Smooth muscle cell (in vitro differentiated cells): ENCODE data around the gene KRTAP2-4. TPM values are rescaled to one million over a fixed set of nuclear protein-coding genes. Genes with fewer than 3 reads are reported as not detected.

Experiments used
- DNase-seq: peaks from one replicate; lab custom pipeline; 2025; ENCODE audit not compliant: unreplicated experiment; lab: John Stamatoyannopoulos, UW
- H2AFZ ChIP-seq: fragments of 200-600 bp; sonication (generic); 2 replicates; pipeline ENCODE4 v1.6.0; 2016; ENCODE audit warnings: antibody characterized with exemption, low read depth, mild to moderate bottlenecking
- H3F3A ChIP-seq: fragments of 200-600 bp; sonication (generic); 2 replicates; pipeline ENCODE4 v1.6.0; 2017; ENCODE audit warnings: antibody characterized with exemption, low read depth
- H3K27ac ChIP-seq: fragments of 200-600 bp; sonication (generic); 2 replicates; pipeline ENCODE4 v1.5.1; 2016; ENCODE audit warnings: low read depth, mild to moderate bottlenecking
- H3K27me3 ChIP-seq: fragments of 200-600 bp; sonication (generic); 2 replicates; pipeline ENCODE4 v1.6.1; 2016; ENCODE audit warnings: low read depth, mild to moderate bottlenecking
- H3K36me3 ChIP-seq: fragments of 200-600 bp; sonication (generic); 2 replicates; pipeline ENCODE4 v1.5.1; 2016; ENCODE audit warnings: low read depth
- H3K4me1 ChIP-seq: fragments of 200-600 bp; sonication (generic); 2 replicates; pipeline ENCODE4 v1.5.1; 2016; ENCODE audit warnings: low read depth
- H3K4me2 ChIP-seq: fragments of 200-600 bp; sonication (generic); 2 replicates; pipeline ENCODE4 v1.6.0; 2016; ENCODE audit warnings: mild to moderate bottlenecking
- H3K4me3 ChIP-seq: fragments of 200-600 bp; sonication (generic); 2 replicates; pipeline ENCODE4 v1.5.1; 2016; ENCODE audit warnings: mild to moderate bottlenecking
- H3K79me2 ChIP-seq: fragments of 200-600 bp; sonication (generic); 2 replicates; pipeline ENCODE4 v1.6.0; 2016; ENCODE audit warnings: low read depth, mild to moderate bottlenecking
- H3K9ac ChIP-seq: fragments of 200-600 bp; sonication (generic); 2 replicates; pipeline ENCODE4 v1.6.0; 2016; ENCODE audit warnings: low read depth
- H3K9me3 ChIP-seq: fragments of 200-600 bp; sonication (generic); replicated peaks from 2 replicates; pipeline ENCODE4 v1.5.1; 2016; ENCODE audit warnings: low read depth
- H4K20me1 ChIP-seq: fragments of 200-600 bp; sonication (generic); 2 replicates; pipeline ENCODE4 v1.6.0; 2016; ENCODE audit warnings: low read depth
- WGBS: methylation state at CpG from one replicate; pipeline ENCODE4 v1.1.7; 2016; ENCODE audit warnings: low lambda C conversion rate; 5-methylcytosine and 5-hydroxymethylcytosine counted together
- polyA plus RNA-seq: library from polyadenylated mRNA; unstranded; fragments of >200 nt; fragmentation: Nextera tagmentation; extraction: Ambion mirVana; gene quantifications from 2 replicates; pipeline ENCODE4 v1.2.1, GENCODE V29; 2016
- total RNA-seq: library from RNA; depleted of rRNA; stranded (reverse); fragments of >200 nt; gene quantifications from 2 replicates; pipeline ENCODE4 v1.2.3, GENCODE V29; 2014
- TF ChIP-seq, protein P1 (sequence below): fragments of 200-600 bp; sonication (generic); IDR thresholded peaks from 2 replicates; pipeline ENCODE4 v1.5.1; 2017; ENCODE audit warnings: borderline replicate concordance, mild to moderate bottlenecking, antibody characterized with exemption; ENCODE audit not compliant: insufficient read depth, poor library complexity, severe bottlenecking

Gene KRTAP2-4
- total and polyA plus RNA-seq, 2 experiments from 2014 or later: not detected

DNA sequence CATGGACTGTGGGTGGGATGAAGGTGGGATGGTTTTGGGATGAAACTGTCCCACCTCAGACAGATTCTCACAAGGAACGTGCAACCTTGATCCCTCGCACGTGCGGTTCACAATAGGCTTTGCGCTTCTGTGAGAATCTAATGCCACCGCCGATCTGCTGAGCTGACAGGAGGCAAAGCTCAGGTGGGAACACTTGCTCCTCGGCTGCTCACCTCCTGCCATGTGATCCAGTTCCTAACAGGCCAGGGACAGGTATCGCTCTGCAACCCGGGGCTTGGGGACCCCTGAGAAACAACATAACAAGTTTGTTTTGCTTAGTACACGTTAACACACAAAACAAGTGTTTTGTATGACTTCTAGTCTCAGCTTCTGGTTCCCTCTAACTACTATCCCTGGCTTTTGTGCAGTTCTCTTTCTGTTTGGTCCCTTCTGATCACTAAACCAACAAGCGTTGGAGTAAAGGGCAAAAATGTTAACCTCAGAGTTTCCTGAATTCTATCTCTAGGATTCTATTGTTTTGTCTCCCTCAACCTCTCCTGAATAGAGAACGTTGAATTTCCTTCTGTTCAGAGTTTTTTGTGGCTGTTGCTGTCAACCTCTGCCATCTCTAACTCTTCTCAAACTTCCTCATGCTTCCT is 49.0 kb downstream of the KRTAP2-4 start:
- H3K9me3 ChIP-seq: no peaks in the 10 kb centered on the region
- H3K36me3 ChIP-seq: no peaks in the 10 kb centered on the region
- H4K20me1 ChIP-seq: no peaks in the 10 kb centered on the region
- no peaks in the 10 kb centered on the region for H3K79me2 ChIP-seq
- DNase-seq: no peak
- TF ChIP-seq, protein P1, sequence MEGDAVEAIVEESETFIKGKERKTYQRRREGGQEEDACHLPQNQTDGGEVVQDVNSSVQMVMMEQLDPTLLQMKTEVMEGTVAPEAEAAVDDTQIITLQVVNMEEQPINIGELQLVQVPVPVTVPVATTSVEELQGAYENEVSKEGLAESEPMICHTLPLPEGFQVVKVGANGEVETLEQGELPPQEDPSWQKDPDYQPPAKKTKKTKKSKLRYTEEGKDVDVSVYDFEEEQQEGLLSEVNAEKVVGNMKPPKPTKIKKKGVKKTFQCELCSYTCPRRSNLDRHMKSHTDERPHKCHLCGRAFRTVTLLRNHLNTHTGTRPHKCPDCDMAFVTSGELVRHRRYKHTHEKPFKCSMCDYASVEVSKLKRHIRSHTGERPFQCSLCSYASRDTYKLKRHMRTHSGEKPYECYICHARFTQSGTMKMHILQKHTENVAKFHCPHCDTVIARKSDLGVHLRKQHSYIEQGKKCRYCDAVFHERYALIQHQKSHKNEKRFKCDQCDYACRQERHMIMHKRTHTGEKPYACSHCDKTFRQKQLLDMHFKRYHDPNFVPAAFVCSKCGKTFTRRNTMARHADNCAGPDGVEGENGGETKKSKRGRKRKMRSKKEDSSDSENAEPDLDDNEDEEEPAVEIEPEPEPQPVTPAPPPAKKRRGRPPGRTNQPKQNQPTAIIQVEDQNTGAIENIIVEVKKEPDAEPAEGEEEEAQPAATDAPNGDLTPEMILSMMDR: no peak
- no peaks in the 10 kb centered on the region for H3F3A ChIP-seq
- WGBS: 93% methylated on average over 13 of the region's 13 CpGs
- no peak overlapping the region for H3K9ac ChIP-seq
- no peak overlapping the region for H3K4me2 ChIP-seq
- no peak overlapping the region for H2AFZ ChIP-seq
- no peak overlapping the region for H3K4me3 ChIP-seq
- no peak overlapping the region for H3K27ac ChIP-seq
- H3K4me1 ChIP-seq: no peaks in the 10 kb centered on the region
- H3K27me3 ChIP-seq: no peaks in the 10 kb centered on the region

DNA sequence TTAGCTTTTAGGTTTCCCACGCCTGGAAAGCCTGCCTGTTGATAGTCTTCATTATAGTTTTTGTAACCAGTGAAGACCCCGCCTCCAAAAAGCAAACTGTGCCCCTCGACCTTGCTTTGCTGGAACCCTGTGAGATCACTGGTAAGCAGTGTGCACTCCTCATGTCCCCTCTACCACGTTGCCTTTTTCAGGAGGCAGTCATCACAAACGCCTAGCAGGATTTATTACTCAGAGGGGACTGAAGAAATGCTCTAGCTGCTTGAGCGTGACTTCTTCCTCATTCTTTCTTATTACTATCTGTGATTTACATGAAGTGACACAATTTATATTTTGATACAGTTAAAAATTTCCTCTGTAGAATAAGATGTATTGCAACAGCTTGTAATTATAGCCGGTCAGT is 50.2 kb downstream of the KRTAP2-4 start:
- Histone ChIP-seq H3K4me2 (no peak overlapping the region), H3K36me3 (no peaks in the 10 kb centered on the region)
- WGBS: 79% methylated on average over 7 of the region's 7 CpGs

More for the DNA sequence above, 50.2 kb downstream of the KRTAP2-4 start:
- no peak overlapping the region for H3K27ac ChIP-seq
- no peak overlapping the region for H3K4me3 ChIP-seq
- no peaks in the 10 kb centered on the region for H4K20me1 ChIP-seq
- H3K4me1 ChIP-seq: no peaks in the 10 kb centered on the region
- H3K27me3 ChIP-seq: no peaks in the 10 kb centered on the region
- no peak overlapping the region for H3K9ac ChIP-seq
- no peaks in the 10 kb centered on the region for H3F3A ChIP-seq
- no peak for DNase-seq
- TF ChIP-seq, protein P1: no peak
- H3K79me2 ChIP-seq: no peaks in the 10 kb centered on the region
- H3K9me3 ChIP-seq: no peaks in the 10 kb centered on the region
- no peak overlapping the region for H2AFZ ChIP-seq

Other genes with a start within 250 kb of the KRTAP2-4 start
Only the 30 nearest of the 39 such genes appear.
- not detected in 2 replicates for gene KRT20, start 180.6 kb downstream of the KRTAP2-4 start, total RNA-seq
- gene KRT20, start 180.6 kb downstream of the KRTAP2-4 start, polyA plus RNA-seq: not detected in 2 replicates
- 39.7 and 46.3 TPM in 2 replicates for gene KRT23, start 128.2 kb downstream of the KRTAP2-4 start, total RNA-seq
- gene KRT23, start 128.2 kb downstream of the KRTAP2-4 start, polyA plus RNA-seq: 4.5 and 14.4 TPM in 2 replicates
- not detected in 2 replicates for gene KRT39, start 98.9 kb downstream of the KRTAP2-4 start, total RNA-seq
- gene KRT39, start 98.9 kb downstream of the KRTAP2-4 start, polyA plus RNA-seq: not detected in 2 replicates
- gene KRT40, start 81.6 kb downstream of the KRTAP2-4 start, total RNA-seq: not detected in 2 replicates
- not detected in 2 replicates for gene KRT40, start 81.6 kb downstream of the KRTAP2-4 start, polyA plus RNA-seq
- gene KRTAP3-3, start 71.7 kb downstream of the KRTAP2-4 start, total RNA-seq: not detected in 2 replicates
- gene KRTAP3-3, start 71.7 kb downstream of the KRTAP2-4 start, polyA plus RNA-seq: not detected in 2 replicates
- not detected in 2 replicates for gene KRTAP3-2, start 66.0 kb downstream of the KRTAP2-4 start, total RNA-seq
- not detected in 2 replicates for gene KRTAP3-2, start 66.0 kb downstream of the KRTAP2-4 start, polyA plus RNA-seq
- 0.49 and 1.5 TPM in 2 replicates for gene KRTAP3-1, start 56.8 kb downstream of the KRTAP2-4 start, total RNA-seq
- 0.29 and 1.8 TPM in 2 replicates for gene KRTAP3-1, start 56.8 kb downstream of the KRTAP2-4 start, polyA plus RNA-seq
- gene KRTAP1-5, start 38.7 kb downstream of the KRTAP2-4 start, total RNA-seq: 3.0 TPM in 1 of 2 replicates, not detected in the other
- 1.1 TPM in 1 of 2 replicates, not detected in the other for gene KRTAP1-5, start 38.7 kb downstream of the KRTAP2-4 start, polyA plus RNA-seq
- gene KRTAP1-4, start 35.7 kb downstream of the KRTAP2-4 start, total RNA-seq: not detected in 2 replicates
- gene KRTAP1-4, start 35.7 kb downstream of the KRTAP2-4 start, polyA plus RNA-seq: not detected in 2 replicates
- not detected in 2 replicates for gene KRTAP1-3, start 31.0 kb downstream of the KRTAP2-4 start, total RNA-seq
- gene KRTAP1-3, start 31.0 kb downstream of the KRTAP2-4 start, polyA plus RNA-seq: not detected in 2 replicates
- gene KRTAP1-1, start 24.4 kb downstream of the KRTAP2-4 start, total RNA-seq: not detected in 2 replicates
- not detected in 2 replicates for gene KRTAP1-1, start 24.4 kb downstream of the KRTAP2-4 start, polyA plus RNA-seq
- gene KRTAP2-1, start 18.6 kb downstream of the KRTAP2-4 start, total RNA-seq: not detected in 2 replicates
- not detected in 2 replicates for gene KRTAP2-1, start 18.6 kb downstream of the KRTAP2-4 start, polyA plus RNA-seq
- gene KRTAP2-2, start 10.6 kb downstream of the KRTAP2-4 start, total RNA-seq: not detected in 2 replicates
- not detected in 2 replicates for gene KRTAP2-2, start 10.6 kb downstream of the KRTAP2-4 start, polyA plus RNA-seq
- 3.5 and 17.3 TPM in 2 replicates for gene KRTAP2-3, start 5.8 kb downstream of the KRTAP2-4 start, total RNA-seq
- 21.0 and 71.9 TPM in 2 replicates for gene KRTAP2-3, start 5.8 kb downstream of the KRTAP2-4 start, polyA plus RNA-seq
- not detected in 2 replicates for gene KRTAP4-7, start 18.3 kb upstream of the KRTAP2-4 start, total RNA-seq
- not detected in 2 replicates for gene KRTAP4-7, start 18.3 kb upstream of the KRTAP2-4 start, polyA plus RNA-seq
- gene KRTAP4-8, start 32.3 kb upstream of the KRTAP2-4 start, total RNA-seq: not detected in 2 replicates
- gene KRTAP4-8, start 32.3 kb upstream of the KRTAP2-4 start, polyA plus RNA-seq: 0.56 TPM in 1 of 2 replicates, not detected in the other
- not detected in 2 replicates for gene KRTAP4-16, start 36.3 kb upstream of the KRTAP2-4 start, total RNA-seq
- not detected in 2 replicates for gene KRTAP4-16, start 36.3 kb upstream of the KRTAP2-4 start, polyA plus RNA-seq
- 1.7 TPM in 1 of 2 replicates, not detected in the other for gene KRTAP4-9, start 39.5 kb upstream of the KRTAP2-4 start, total RNA-seq
- not detected in 2 replicates for gene KRTAP4-9, start 39.5 kb upstream of the KRTAP2-4 start, polyA plus RNA-seq
- gene KRTAP4-11, start 52.5 kb upstream of the KRTAP2-4 start, total RNA-seq: not detected in 2 replicates
- gene KRTAP4-11, start 52.5 kb upstream of the KRTAP2-4 start, polyA plus RNA-seq: not detected in 2 replicates
- not detected in 2 replicates for gene KRTAP4-12, start 58.3 kb upstream of the KRTAP2-4 start, total RNA-seq
- gene KRTAP4-12, start 58.3 kb upstream of the KRTAP2-4 start, polyA plus RNA-seq: not detected in 2 replicates
- gene KRTAP4-6, start 74.7 kb upstream of the KRTAP2-4 start, total RNA-seq: not detected in 2 replicates
- not detected in 2 replicates for gene KRTAP4-6, start 74.7 kb upstream of the KRTAP2-4 start, polyA plus RNA-seq
- gene KRTAP4-5, start 83.9 kb upstream of the KRTAP2-4 start, total RNA-seq: not detected in 2 replicates
- not detected in 2 replicates for gene KRTAP4-5, start 83.9 kb upstream of the KRTAP2-4 start, polyA plus RNA-seq
- gene KRTAP4-4, start 94.9 kb upstream of the KRTAP2-4 start, total RNA-seq: not detected in 2 replicates
- gene KRTAP4-4, start 94.9 kb upstream of the KRTAP2-4 start, polyA plus RNA-seq: not detected in 2 replicates
- gene KRTAP4-3, start 102.3 kb upstream of the KRTAP2-4 start, total RNA-seq: not detected in 2 replicates
- not detected in 2 replicates for gene KRTAP4-3, start 102.3 kb upstream of the KRTAP2-4 start, polyA plus RNA-seq
- gene KRTAP4-2, start 112.3 kb upstream of the KRTAP2-4 start, total RNA-seq: not detected in 2 replicates
- gene KRTAP4-2, start 112.3 kb upstream of the KRTAP2-4 start, polyA plus RNA-seq: not detected in 2 replicates
- gene KRTAP4-1, start 119.0 kb upstream of the KRTAP2-4 start, total RNA-seq: not detected in 2 replicates
- gene KRTAP4-1, start 119.0 kb upstream of the KRTAP2-4 start, polyA plus RNA-seq: not detected in 2 replicates
- gene KRTAP9-1, start 124.0 kb upstream of the KRTAP2-4 start, total RNA-seq: not detected in 2 replicates
- gene KRTAP9-1, start 124.0 kb upstream of the KRTAP2-4 start, polyA plus RNA-seq: not detected in 2 replicates
- gene KRTAP9-2, start 160.8 kb upstream of the KRTAP2-4 start, total RNA-seq: not detected in 2 replicates
- not detected in 2 replicates for gene KRTAP9-2, start 160.8 kb upstream of the KRTAP2-4 start, polyA plus RNA-seq
- gene KRTAP9-3, start 166.6 kb upstream of the KRTAP2-4 start, total RNA-seq: not detected in 2 replicates
- gene KRTAP9-3, start 166.6 kb upstream of the KRTAP2-4 start, polyA plus RNA-seq: not detected in 2 replicates
- gene KRTAP9-8, start 172.1 kb upstream of the KRTAP2-4 start, total RNA-seq: not detected in 2 replicates
- not detected in 2 replicates for gene KRTAP9-8, start 172.1 kb upstream of the KRTAP2-4 start, polyA plus RNA-seq